HepG2 (cell line): ENCODE data around the gene EGFL8. TPM values are rescaled to one million over a fixed set of nuclear protein-coding genes. Genes with fewer than 3 reads are reported as not detected.

Experiments
- EHMT2 ChIP-seq: fragments of 200-600 bp; sonication (generic); IDR thresholded peaks from 2 replicates; pipeline ENCODE4 v1.7.0; 2017; ENCODE audit warnings: antibody characterized with exemption, low read depth, low read length, borderline replicate concordance
- GLI4 ChIP-seq: sonication (generic); formaldehyde crosslinking; IDR thresholded peaks from 2 replicates; pipeline ENCODE4 v1.5.1; 2020; ENCODE audit warnings: missing genetic modification reagents, mild to moderate bottlenecking, moderate library complexity, borderline replicate concordance
- HMG20A ChIP-seq: IDR thresholded peaks from 2 replicates; pipeline ENCODE4 v1.6.1; 2016; ENCODE audit warnings: borderline replicate concordance
- MLXIP ChIP-seq: sonication (generic); formaldehyde crosslinking; IDR thresholded peaks from 2 replicates; pipeline ENCODE4 v1.9.0; 2021; ENCODE audit warnings: missing genetic modification reagents, borderline replicate concordance
- MXD3 ChIP-seq: IDR thresholded peaks from 2 replicates; pipeline ENCODE4 v1.6.1; 2016; ENCODE audit warnings: mild to moderate bottlenecking, missing biosample characterization, missing genetic modification reagents
- ZBTB10 ChIP-seq: sonication (generic); formaldehyde crosslinking; IDR thresholded peaks from 2 replicates; pipeline ENCODE4 v1.4.0; 2020; ENCODE audit warnings: missing genetic modification reagents, borderline replicate concordance
- ZBTB14 ChIP-seq: sonication (generic); formaldehyde crosslinking; IDR thresholded peaks from 2 replicates; pipeline ENCODE4 v1.4.0; 2020; ENCODE audit warnings: missing genetic modification reagents
- ZBTB25 ChIP-seq: IDR thresholded peaks from 2 replicates; pipeline ENCODE4 v1.6.1; 2018; ENCODE audit warnings: missing genetic modification reagents
- ZEB1 ChIP-seq: IDR thresholded peaks from 2 replicates; pipeline ENCODE4 v1.6.1; 2012; ENCODE audit warnings: mild to moderate bottlenecking, low read depth, inconsistent platforms; ENCODE audit not compliant: insufficient replicate concordance
- ZNF24 ChIP-seq: fragments of 450-650 bp; IDR thresholded peaks from 2 replicates; pipeline ENCODE4 v1.6.1; 2017; ENCODE audit warnings: antibody characterized with exemption, mild to moderate bottlenecking
- ZNF282 ChIP-seq: fragments of 450-650 bp; IDR thresholded peaks from 2 replicates; pipeline ENCODE4 v1.6.1; 2018; ENCODE audit not compliant: partially characterized antibody
- ZNF331 ChIP-seq: sonication (generic); formaldehyde crosslinking; IDR thresholded peaks from 2 replicates; pipeline ENCODE4 v1.4.0; 2020; ENCODE audit warnings: missing genetic modification reagents
- ZNF367 ChIP-seq: sonication (generic); formaldehyde crosslinking; IDR thresholded peaks from 2 replicates; pipeline ENCODE4 v1.4.0; 2020; ENCODE audit warnings: missing genetic modification reagents, borderline replicate concordance
- ZNF687 ChIP-seq: sonication (generic); formaldehyde crosslinking; IDR thresholded peaks from 2 replicates; pipeline ENCODE4 v1.5.1; 2020; ENCODE audit warnings: mild to moderate bottlenecking, missing genetic modification reagents, moderate library complexity
- ZNF691 ChIP-seq: sonication (generic); formaldehyde crosslinking; IDR thresholded peaks from 2 replicates; pipeline ENCODE4 v1.4.0; 2020; ENCODE audit warnings: missing genetic modification reagents, low read depth, mild to moderate bottlenecking, borderline replicate concordance
- polyA plus RNA-seq, 8 experiments: library from polyadenylated mRNA; depleted of rRNA in 3 of 8; stranded (reverse) in 7 of 8; unstranded in 1 of 8; fragments of >200 nt; fragmentation: Illumina TruSeq in 4 of 8; extraction: Trizol in 4 of 8; gene quantifications; 2 replicates each; pipeline versions ENCODE4 v1.2.1 to v1.2.3, GENCODE V29; 2011 to 2016; ENCODE audit warnings: low read depth in 4 of 8, missing spikeins in 1 of 8, mixed read lengths in 1 of 8; ENCODE audit not compliant: insufficient read depth in 1 of 8
- total RNA-seq, 5 experiments: library from RNA; depleted of rRNA; stranded (reverse); fragments of >200 nt; fragmentation: Illumina TruSeq; extraction: Trizol; gene quantifications; 2 replicates each; pipeline ENCODE4 v1.2.3, GENCODE V29; 2016; ENCODE audit warnings: low read depth in 1 of 5

The EGFL8 gene
- total and polyA plus RNA-seq, 2 of the 13 experiments (the other 11 are each of a cell fraction or from before 2014, with no cell fraction given), result 10.0 to 11.5 TPM

- TF ChIP-seq MLXIP (CRISPR knock-in tag) (no peak), ZBTB14 (CRISPR knock-in tag) (no peak), ZNF691 (CRISPR knock-in tag) (no peak; the same call in 1 of the 2 replicates), ZNF24 (no peak), MXD3 (CRISPR knock-in tag) (no peak), ZNF687 (CRISPR knock-in tag) (no peak), ZNF331 (no peak), ZNF367 (no peak), EHMT2 (no peak), ZNF282 (no peak), ZBTB25 (CRISPR knock-in tag) (0 out of 2 replicates have a peak, but pooled peaks have one; percentile 21), ZEB1 (peak; percentile 78), GLI4 (CRISPR knock-in tag) (no peak), ZBTB10 (CRISPR knock-in tag) (no peak), HMG20A (CRISPR knock-in tag) (no peak)
Measured at GRCh38 chr6:32177183-32177787, 12.9 kb downstream of the EGFL8 start (continued).
